ENCODE measurements around the gene PLEKHB2.
"Not testable (repeated sequence)": the region's sequence is repeated elsewhere in the genome, so short reads cannot be mapped to it uniquely, and the experiment has no call there.

The PLEKHB2 gene

DNA sequence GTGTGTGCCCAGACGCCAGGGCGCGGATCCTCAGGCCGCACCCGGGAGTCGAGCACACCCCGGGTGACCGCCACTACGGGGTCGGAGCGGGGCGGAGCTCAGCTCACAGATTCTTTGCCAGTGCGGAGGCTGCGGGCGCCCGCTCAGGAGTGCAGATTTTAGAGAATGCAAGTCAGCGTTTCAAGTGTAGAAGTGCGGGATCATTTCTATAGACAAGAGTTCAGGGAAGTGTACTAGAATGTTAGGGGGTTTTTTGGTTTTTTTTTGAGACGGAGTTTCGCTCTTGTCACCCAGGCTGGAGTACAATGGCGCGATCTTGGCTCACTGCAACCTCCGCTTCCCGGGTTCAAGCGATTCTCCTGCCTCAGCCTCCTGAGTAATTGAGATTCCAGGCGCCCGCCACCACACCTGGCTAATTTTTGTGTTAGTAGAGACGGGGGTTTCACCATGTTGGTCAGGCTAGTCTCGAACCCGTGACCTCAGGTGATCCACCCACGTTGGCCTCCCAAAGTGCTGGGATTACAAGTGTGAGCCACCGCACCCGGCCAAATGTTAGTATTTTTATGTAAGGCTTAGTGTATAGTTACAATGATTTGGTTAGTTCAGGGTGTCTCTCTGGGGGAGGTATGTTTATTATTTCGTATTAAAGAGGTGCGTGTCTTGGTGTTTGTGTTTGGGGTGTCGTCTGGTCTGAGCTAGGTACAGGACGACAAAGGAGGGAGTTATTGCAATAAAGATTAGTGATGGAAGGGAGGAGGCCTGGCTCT is 11.3 kb upstream of the PLEKHB2 start:
- peak; percentile 84 for DNase-seq (ENCODE audit: low spot score)

DNA sequence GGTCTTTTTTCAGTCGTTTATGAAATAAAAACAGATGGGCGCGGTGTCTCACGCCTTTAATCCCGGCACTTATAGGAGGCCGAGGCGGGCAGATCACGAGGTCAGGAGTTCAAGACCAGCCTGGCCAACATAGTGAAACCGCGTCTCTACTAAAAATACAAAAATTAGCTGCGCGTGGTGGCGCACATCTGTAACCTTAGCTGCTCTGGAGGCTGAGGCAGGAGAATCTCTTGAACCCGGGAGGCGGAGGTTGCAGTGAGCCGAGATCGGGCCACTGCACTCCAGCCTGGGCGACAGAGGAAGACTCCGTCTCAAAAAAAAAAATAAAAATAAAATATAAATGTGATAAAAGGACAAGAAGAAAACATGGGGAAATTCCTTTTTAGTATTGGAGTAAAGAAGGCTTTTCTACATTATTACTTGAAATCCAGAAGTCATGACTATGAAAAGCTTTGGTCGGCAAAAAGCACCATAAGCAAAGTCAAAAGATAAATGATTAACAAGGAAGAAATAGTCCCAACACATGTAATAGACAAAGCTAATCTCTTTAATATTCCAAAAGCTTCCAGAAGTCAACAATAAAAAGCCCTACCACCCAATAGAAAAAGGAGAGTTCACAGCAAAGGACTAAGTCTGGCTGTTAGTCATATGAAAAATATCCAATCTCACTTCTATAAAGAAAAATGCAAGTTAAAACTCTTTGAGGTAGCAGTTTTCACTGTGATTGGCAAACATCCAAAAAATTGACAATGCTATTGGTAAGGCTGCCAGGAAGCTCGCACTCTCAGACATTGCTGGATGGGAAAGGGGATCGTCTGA is 10.5 kb upstream of the PLEKHB2 start:
- no peak for DNase-seq (ENCODE audit: low spot score)

DNA sequence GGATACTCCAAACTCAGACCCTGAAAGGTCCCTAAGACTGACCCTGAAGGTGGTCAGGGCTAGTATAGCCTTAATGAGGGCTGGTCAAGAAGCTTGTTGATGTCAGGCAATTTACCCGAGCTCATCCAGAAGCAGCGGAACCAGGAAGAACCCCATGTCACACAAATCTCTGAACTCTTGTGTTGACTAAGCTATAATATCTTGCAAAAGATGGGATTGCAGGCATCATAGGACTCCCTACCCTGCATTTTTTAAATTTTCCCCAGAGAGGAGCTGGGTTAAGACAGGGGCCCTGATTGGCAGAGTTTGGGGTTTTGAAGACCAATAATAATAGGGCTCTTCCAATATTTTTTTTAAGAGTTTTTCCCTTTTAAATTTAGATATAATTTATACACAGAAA is 2.0 kb upstream of the PLEKHB2 start:
- no peak for DNase-seq (ENCODE audit: low spot score)

DNA sequence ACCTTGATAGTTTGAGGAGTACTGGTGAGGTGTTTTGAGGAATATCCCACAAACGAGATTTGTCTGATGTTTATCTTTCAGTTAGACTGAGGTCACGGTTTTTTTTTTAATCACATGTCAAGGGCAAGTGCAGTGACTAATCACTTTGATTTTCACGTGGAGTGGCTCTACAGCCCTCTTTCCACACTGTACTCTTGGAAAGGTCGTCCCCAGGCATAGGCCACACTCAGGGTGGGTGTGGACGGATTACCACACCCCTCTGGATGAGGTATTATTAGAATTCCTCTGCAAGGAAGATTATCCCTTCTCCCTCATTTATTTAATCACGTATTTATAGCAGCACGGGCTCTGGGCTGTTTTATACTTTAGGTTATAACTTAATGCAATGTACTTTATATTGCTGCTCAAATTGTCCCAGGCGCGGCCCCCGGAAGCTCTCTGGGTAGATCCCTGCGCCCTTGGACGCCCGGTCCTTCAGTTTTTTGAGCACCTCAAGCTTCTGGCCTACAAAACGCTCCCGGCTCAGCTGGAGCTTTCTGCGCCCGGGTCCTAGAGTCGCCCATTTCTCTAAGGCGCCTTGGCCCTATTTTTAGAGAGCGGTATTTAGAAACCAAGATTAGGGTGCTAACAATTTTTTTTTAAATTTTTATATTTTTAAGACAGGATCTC is 515 bp upstream of the PLEKHB2 start:
- DNase-seq (ENCODE audit: low spot score), result peak; percentile 71

DNA sequence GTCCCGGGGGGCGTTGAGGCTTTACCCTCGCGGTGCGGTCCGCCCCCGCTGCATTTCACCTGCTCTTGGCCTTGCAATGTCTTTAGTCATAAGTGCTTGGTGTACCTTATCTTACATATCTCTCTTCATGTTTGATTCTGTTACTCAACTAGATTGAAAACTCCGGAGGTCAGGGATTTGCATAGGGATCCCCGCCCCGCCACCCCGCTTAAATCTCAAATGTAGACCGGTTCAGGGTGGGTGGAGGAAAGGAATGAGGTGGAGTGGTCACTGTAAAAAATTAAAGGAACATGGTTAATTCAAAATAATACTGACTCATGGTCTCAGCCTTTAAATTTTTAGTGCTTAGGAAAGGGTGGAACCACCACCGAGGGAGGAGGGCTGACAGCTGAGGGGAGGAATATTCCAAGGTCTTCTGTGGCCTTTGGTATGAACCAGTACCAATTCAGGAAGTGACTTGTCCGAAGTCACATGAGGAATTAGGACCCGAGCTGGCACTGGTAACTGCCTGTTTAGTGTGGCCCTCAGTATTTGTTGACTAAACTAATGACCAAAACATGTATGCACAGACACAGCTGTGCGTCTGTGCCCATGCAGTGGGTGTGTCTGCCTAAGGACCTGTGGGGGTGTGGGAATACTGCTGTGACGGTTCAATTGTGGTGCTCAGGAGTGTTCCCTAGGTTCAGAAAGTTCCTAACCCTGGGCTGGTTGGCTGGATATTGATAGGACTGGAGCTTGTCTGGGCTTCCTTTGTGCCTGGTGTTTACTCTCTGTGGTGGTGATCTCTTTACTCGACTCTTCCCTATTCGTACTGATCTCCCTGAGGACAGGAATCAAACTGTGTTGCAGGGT is 1.0 kb downstream of the PLEKHB2 start:
- peak; percentile 72 for DNase-seq (ENCODE audit: low spot score)

DNA sequence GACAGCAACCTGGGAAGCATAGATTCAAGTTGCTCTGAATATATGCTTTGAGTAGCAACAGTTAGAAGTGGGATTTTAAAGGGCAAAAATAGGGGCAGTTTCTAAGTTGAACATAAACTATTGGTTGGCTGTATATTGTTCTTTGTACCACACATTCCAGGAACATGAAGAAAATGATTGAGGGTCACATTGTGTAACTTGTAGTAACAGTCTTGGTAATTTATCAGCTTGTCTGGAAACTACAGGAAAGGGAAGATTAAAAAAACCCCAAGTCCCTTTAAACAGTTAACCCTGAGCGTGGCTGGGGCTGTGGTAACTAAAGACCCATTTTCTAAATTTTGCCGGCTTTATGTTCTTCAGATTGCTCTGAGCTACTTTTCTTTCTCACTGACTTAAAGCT is 7.4 kb downstream of the PLEKHB2 start:
- no peak for DNase-seq (ENCODE audit: low spot score)

DNA sequence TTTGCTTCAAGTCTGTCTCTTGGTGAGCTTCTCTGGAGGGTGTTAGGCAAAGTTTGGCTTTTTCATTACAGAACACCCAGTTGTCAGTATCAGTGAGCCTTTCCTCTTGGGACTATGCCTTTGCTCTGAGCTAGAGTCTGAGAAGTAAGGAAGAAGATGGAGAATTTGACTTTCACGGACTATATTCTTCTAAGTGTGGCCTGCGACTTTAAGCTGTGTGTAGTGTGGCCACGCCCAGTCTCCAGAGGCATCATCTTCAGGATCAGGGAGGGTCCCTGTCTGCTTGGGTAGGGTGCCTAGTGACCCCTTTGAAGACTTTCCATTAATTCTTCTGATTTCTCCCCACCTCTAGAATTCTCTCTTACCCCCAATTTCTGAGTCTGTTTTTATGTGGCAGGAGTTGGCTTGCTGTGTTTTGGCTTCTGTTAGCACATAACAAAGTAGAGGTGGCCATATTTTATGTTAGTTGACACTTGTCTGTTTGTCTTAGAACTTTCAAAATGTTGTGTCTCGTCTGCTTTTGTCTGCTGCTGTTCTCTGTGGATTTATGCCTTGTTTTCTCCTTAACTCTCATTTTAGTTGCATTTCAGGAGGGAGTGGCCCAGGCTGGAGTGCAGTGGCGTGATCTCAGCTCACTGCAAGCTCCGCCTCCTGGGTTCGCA is 8.6 kb downstream of the PLEKHB2 start:
- DNase-seq (ENCODE audit: low spot score), result no peak

DNA sequence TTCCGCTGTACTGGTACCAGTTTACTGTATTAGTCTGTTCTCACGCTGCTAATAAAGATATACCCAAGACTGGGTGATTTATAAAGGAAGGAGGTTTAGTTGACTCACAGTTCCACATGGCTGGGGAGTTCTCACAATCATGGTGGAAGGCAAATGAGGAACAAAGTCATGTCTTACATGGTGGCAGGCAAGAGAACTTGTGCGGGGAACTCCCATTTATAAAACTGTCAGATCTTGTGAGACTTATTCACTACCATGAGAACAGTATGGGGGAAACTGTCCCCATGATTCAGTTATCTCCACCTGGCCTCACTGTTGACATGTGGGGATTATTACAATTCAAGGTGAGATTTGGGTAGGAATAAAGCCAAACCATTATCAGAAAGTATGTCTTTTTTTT is 9.8 kb downstream of the PLEKHB2 start:
- not testable (repeated sequence) for DNase-seq (ENCODE audit: low spot score)

DNA sequence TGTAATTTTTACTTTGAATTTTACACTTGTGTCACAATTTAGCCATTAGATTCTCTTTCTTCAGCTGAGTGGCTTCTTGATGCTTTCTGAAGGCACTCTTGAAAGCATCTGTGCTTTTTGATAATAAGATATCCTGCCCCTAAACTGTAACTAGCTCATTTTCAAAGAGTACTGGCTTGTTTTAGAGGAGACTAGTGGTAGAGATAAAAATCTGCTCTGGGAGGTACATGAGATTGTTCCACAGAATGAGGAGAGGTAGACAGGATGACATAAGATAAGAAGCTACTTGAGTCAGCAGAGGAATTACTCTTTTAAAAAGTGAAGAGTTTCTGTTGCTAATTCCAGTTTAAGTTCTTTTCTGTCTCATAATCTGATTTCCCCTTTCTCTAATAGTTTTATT is 10.6 kb downstream of the PLEKHB2 start:
- DNase-seq (ENCODE audit: low spot score), result no peak

DNA sequence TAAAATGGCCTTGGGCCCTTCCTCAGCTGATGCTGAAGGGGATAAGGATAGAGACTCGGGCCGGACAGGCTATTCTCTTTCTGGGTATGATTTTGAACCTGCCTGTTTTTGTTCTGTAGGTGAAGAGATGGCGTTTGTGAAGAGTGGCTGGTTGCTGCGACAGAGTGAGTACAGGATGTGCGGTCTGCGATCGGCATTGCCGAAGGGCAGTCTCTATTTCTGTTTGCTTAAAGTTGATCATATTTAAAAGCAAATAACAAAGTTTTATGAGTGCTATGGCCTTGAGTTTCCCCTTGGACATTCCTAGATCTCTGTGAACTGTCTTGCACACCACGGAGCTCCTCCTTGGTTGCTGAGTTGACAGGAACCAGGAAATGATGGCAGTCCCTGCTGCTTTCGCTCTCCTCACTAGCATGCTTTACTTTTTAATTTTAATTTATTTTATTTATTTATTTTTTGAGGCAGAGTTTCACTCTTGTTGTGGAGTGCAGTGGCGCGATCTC is 15.7 kb downstream of the PLEKHB2 start:
- DNase-seq (ENCODE audit: low spot score), result no peak

DNA sequence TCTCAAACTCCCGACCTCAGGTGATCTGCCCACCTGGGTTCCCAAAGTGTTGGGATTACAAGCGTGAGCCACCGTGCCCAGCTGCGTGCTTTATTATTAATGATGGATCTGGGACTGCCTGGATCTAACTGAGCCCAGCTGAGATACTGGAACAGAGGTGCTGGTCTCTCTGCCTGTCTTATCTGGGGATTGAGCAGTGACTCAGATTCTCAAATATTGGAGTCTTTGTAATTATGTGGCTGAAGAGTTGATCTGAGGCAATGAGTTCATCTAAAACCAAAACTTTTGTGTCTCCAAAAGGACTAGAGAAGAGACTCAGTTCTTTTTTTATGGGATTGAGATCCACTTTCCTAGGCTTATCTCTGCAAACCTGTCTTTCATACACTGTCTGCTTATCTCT is 16.3 kb downstream of the PLEKHB2 start:
- no peak for DNase-seq (ENCODE audit: low spot score)

DNA sequence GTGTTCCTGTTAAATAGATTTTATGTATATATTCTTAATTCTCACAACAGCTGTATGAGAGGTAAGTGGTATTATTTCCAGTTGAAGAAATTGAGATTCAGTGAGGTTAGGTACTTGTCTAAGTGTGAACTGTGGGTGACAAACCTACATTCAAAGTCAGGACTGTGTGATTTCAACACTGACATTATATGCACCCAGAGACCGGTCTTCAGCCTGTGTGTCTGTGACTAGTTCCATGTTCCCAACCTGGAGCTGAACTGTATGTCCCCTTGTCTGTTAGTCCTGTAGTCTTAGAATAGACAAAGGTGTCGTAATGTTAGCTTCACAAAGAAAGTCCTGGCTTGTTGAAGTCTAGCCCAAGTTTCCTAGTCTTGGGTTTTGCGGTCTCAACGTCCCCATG is 17.4 kb downstream of the PLEKHB2 start:
- no peak for DNase-seq (ENCODE audit: low spot score)

DNA sequence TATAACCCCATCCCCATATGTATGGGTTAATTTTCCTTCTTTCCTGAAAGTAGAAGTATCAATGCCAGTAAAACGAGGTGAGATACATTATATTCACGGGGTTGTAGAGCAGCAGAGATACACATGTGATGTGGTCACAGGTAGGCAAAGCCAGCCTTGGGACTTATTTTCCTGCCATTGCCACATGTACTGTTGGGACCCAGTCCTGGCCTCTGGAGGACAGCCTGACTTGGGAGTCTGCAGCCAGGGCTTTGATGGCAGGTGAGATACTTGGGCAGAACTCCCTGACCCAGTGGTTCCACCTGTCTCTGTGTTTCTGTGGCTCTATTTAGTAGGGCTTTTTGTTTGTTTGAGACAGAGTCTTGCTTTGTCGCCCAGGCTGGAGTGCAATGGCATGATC is 18.1 kb downstream of the PLEKHB2 start:
- no peak for DNase-seq (ENCODE audit: low spot score)

DNA sequence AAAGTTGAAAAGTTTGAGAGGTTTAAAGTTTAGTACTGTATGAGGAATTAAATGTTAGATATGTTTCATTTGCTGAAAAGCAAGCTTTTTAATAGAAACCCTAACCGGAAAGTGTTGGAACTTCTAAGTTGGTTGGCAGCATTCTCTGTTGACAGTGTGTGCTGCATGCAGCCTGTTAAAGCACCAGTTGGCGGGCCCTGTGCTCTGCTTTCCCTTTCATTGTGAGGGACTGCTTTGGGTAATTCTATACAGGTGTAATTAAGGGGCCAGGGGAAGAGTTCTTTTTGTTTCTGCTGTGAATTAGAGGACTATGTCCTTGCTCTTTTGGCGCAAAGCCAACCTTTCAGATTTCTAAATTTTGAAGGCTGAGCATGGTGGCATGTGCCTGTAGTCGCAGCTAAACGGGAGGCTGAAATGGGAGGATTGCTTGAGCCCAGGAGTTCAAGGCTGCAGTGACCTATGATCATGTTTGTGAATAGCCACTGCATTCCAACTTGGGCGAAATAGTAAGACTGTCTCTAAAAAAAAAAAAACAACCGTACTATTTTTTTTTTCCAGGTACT is 20.1 kb downstream of the PLEKHB2 start:
- no peak for DNase-seq (ENCODE audit: low spot score)

DNA sequence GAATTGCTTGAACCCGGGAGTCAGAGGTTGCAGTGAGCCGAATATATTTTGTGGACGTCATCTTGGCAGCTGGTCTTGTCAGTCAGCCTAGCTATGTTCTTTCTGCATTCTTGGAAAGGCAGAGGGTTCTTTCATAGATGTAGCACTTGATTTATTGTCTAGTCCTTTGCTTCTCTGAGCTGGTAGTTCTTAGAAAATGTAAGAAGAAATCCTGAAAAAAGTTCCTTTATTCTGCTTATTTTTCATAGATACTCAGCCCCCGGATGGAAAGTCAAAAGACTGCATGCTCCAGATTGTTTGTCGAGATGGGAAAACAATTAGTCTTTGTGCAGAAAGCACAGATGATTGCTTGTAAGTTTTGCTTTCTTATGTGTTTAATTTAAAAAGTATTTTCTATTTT is 21.3 kb downstream of the PLEKHB2 start:
- no peak for DNase-seq (ENCODE audit: low spot score)

DNA sequence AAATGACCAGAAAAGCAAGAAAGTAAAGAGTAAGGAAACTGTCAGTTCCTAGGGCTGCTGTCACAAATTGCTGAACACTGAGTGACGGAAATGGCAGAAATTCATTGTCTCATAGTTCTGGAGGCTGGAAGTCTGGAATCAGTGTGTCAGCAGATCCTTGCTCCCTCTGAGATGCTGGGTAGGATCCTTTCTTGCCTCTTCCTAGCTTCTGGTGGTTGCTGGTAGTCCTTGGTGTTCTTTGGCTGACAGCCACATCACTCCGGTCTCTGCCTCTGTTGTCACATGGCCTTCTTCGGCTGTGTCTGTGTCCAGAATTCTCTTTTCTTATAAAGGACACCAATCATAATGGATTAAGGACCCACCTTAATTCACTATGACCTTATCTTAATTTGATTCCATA is 21.9 kb downstream of the PLEKHB2 start:
- DNase-seq (ENCODE audit: low spot score), result no peak

DNA sequence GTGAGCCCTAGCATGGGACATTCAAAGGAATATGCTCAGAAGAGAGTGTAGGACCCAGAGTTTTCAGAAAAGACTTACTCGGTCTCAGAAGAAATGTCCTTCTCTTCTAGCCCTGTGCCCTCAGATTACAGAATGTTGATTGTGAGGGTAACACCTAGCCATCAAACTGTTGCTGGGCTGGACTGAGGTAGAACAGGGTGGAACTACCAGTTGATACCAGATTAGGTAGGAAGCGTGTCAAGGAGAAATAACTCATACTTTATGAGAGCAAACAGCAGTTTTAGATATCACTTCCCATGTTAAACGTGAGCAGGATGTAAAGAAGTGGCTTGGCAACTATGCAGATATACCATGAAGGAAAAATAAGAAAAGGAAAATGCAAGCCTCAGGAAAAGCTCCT is 22.8 kb downstream of the PLEKHB2 start:
- no peak for DNase-seq (ENCODE audit: low spot score)

DNA sequence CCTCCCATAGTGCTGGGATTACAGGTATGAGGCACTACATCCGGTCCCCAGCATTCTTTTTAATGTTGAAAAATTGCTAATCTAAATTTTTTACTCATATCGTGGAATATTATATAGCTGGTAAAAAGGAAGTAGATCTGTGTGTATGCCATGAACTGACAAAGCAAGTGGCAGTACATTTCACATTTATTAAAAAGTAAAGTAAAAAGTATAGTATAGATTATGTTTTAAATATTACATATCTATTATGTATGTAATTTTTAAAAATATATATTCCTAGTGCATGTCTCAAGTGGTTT is 25.1 kb downstream of the PLEKHB2 start:
- no peak for DNase-seq (ENCODE audit: low spot score)

DNA sequence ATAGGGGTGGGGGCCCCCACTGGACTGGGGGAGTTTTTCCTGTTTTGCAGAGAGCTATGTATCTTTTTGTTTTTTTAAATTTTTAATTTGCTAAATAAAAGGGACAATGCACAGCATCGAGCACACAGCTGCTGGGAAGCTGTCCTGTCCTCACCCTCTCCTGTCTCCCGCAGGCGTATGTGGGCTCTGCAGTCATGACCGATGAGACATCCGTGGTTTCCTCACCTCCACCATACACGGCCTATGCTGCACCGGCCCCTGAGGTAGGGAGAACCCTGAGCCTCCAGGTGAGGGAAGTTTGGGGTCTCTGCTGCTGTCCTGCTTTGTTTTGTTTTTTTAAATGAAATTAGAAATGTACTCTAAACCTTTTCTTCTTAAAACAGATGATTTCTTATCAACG is 27.6 kb downstream of the PLEKHB2 start:
- DNase-seq (ENCODE audit: low spot score), result no peak

DNA sequence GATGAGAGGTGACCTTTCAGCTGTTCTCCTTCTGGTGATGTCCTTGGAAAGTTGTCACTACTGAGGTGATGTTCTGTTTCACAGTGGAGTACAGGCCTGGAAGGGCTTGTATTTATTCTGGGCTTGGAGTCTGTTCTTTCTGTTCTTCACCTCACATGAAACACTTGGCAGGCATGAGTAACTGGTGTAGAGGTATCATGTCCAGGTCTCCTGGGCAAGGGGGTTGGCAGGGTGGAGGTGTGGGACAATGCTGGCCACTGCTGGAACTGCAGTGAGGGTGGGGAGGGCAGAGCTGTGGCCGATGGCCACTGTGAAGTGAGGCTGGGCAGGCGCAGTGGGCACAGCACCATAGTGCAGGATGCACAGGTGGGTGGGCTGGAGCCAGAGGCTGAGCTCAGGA is 35.4 kb downstream of the PLEKHB2 start:
- no peak for DNase-seq (ENCODE audit: low spot score)

DNA sequence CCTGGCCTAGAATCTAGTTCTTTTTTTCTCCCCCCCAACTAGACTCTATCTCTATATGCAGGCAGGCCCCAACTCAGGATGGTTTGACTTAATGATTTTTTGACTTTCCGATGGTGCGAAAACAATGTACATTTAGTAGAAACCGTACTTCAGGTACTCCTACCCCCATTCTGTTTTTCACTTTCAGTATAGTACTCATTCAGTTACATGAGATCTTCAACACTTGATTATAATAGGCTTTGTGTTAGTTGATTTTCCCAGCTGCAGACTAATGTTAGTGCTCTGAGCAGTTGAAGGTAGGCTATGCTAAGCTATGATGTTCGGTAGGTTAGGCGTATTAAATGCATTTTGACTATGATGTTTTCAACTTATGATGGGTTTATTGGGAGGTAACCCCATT is 37.7 kb downstream of the PLEKHB2 start:
- no peak for DNase-seq (ENCODE audit: low spot score)
